GM12892 (cell line): ENCODE measurements around the gene TMEM79.

Experiments used
- POLR2A ChIP-seq: IDR thresholded peaks from 2 replicates; pipeline ENCODE4 v1.6.1; 2011; ENCODE audit warnings: low read depth, low read length, control low read depth
- POLR2AphosphoS5 ChIP-seq: IDR thresholded peaks from 2 replicates; pipeline ENCODE4 v1.6.1; 2011; ENCODE audit warnings: low read depth, low read length, control low read depth

DNA sequence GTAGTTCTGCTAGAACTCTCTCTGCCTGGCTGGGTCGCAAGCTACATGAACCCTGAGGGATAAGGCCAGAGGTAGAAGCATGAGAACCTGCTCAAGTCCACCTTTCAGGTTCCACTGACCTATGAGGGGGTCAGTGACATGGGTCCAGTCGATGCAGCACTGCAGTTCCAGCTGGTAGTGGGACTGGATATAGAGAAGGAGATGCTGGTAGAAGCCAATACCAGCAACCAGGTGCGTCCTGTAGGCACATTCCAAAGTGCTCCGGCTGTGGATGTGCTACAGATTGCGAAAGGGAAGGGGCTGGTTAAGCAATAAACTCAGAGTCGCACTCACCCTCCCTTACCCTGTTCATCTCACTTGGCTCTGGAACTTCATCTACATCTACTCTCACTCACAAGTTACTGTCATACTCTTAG, 7.2 kb upstream of the TMEM79 start:
- TF ChIP-seq POLR2A (no peak), POLR2AphosphoS5 (no peak)
